IMR-90 (cell line): ENCODE data around the gene TRIM24. TPM values are rescaled to one million over a fixed set of nuclear protein-coding genes. Genes with fewer than 3 reads are reported as not detected.

Experiments used
- ATAC-seq: fragments of 200-7000 bp; cut with Tn5 transposase; 2 replicates; pipeline ENCODE4 v1.9.1; 2020; ENCODE audit warnings: low read depth, mild to moderate bottlenecking, moderate library complexity
- BruUV-seq: library from RNA; stranded (reverse); fragments of 400-500 nt; replicated peaks from 2 replicates; lab custom pipeline; 2021; lab: Mats Ljungman, UMichigan
- CTCF ChIA-PET: fragments of 300-600 bp; formaldehyde crosslinking; extraction: SDS; loops from one replicate; lab custom pipeline; 2021; ENCODE audit warnings: antibody characterized with exemption; lab: Yijun Ruan, JAX
- POLR2A ChIA-PET: fragments of 300-600 bp; sonication (Branson Sonifier 250); formaldehyde crosslinking; loops from one replicate; lab custom pipeline; 2022; ENCODE audit warnings: antibody characterized with exemption; ENCODE audit not compliant: unreplicated experiment; lab: Charles Lee
- DNase-seq: peaks from one replicate; pipeline ENCODE4 v3.0.0; 2013
- H2AFZ ChIP-seq: replicated peaks from 2 replicates; pipeline ENCODE3; 2013; ENCODE audit warnings: low read length, mild to moderate bottlenecking; ENCODE audit not compliant: poor library complexity
- H2AK5ac ChIP-seq: 2 replicates; pipeline ENCODE4 v1.6.1; 2013; ENCODE audit warnings: low read depth, low read length, inconsistent platforms
- H2AK9ac ChIP-seq: replicated peaks from 2 replicates; pipeline ENCODE3; 2013; ENCODE audit warnings: mild to moderate bottlenecking, low read depth, low read length, moderate library complexity; ENCODE audit not compliant: poor library complexity
- H2BK120ac ChIP-seq: 2 replicates; pipeline ENCODE4 v1.6.1; 2013; ENCODE audit warnings: low read depth, low read length, inconsistent platforms
- H2BK15ac ChIP-seq: 3 replicates; pipeline ENCODE4 v1.6.1; 2013; ENCODE audit warnings: low read depth, low read length, inconsistent platforms
- H2BK20ac ChIP-seq: 2 replicates; pipeline ENCODE4 v1.6.1; 2013; ENCODE audit warnings: low read depth, mild to moderate bottlenecking, inconsistent platforms, low read length, moderate library complexity
- H2BK5ac ChIP-seq: 2 replicates; pipeline ENCODE4 v1.6.1; 2013; ENCODE audit warnings: mild to moderate bottlenecking, low read depth, low read length, inconsistent platforms; ENCODE audit not compliant: poor library complexity, severe bottlenecking
- H3K14ac ChIP-seq: replicated peaks from 2 replicates; pipeline ENCODE4 v1.6.1; 2013; ENCODE audit warnings: low read depth, low read length, inconsistent platforms
- H3K18ac ChIP-seq: 2 replicates; pipeline ENCODE4 v1.6.1; 2013; ENCODE audit warnings: low read depth, low read length, control low read depth
- H3K23ac ChIP-seq: 2 replicates; pipeline ENCODE4 v1.6.1; 2013; ENCODE audit warnings: low read depth, low read length, inconsistent platforms
- H3K27ac ChIP-seq: 2 replicates; pipeline ENCODE4 v1.5.1; 2013; ENCODE audit warnings: mild to moderate bottlenecking, control low read depth, low read length; ENCODE audit not compliant: insufficient read depth
- H3K27me3 ChIP-seq: 2 replicates; pipeline ENCODE4 v1.6.1; 2013; ENCODE audit warnings: low read length; ENCODE audit not compliant: control insufficient read depth, insufficient read depth
- H3K36me3 ChIP-seq: 2 replicates; pipeline ENCODE4 v1.6.1; 2013; ENCODE audit warnings: low read length, mixed read lengths; ENCODE audit not compliant: control insufficient read depth, insufficient read depth
- H3K4ac ChIP-seq: 2 replicates; pipeline ENCODE4 v1.6.1; 2013; ENCODE audit warnings: low read depth, low read length, inconsistent platforms
- H3K4me1 ChIP-seq: 2 replicates; pipeline ENCODE4 v1.6.1; 2013; ENCODE audit warnings: low read length, mixed read lengths; ENCODE audit not compliant: control insufficient read depth, insufficient read depth
- H3K4me2 ChIP-seq: 2 replicates; pipeline ENCODE4 v1.6.1; 2013; ENCODE audit warnings: low read depth, mild to moderate bottlenecking, control low read depth, low read length, moderate library complexity
- H3K4me3 ChIP-seq: 2 replicates; pipeline ENCODE4 v1.5.1; 2013; ENCODE audit warnings: low read depth, mild to moderate bottlenecking, control low read depth, low read length, moderate library complexity; ENCODE audit not compliant: insufficient read depth
- H3K56ac ChIP-seq: 2 replicates; pipeline ENCODE4 v1.6.1; 2013; ENCODE audit warnings: low read length, inconsistent platforms; ENCODE audit not compliant: insufficient read depth; ENCODE audit errors: extremely low read depth
- H3K79me1 ChIP-seq, 2 experiments: 2 replicates each; pipeline ENCODE4 v1.6.1; 2013; ENCODE audit warnings: low read length in 2 of 2, inconsistent platforms in 1 of 2, low read depth in 1 of 2
- H3K9ac ChIP-seq: 2 replicates; pipeline ENCODE4 v1.6.1; 2013; ENCODE audit warnings: low read depth, low read length, control low read depth
- H3K9me1 ChIP-seq: 2 replicates; pipeline ENCODE4 v1.6.1; 2013; ENCODE audit warnings: low read length, inconsistent platforms; ENCODE audit not compliant: insufficient read depth
- H3K9me3 ChIP-seq: 2 replicates; pipeline ENCODE4 v1.6.1; 2013; ENCODE audit warnings: low read length; ENCODE audit not compliant: control insufficient read depth, insufficient read depth
- H4K20me1 ChIP-seq: 2 replicates; pipeline ENCODE4 v1.6.1; 2013; ENCODE audit warnings: low read length, inconsistent platforms; ENCODE audit not compliant: insufficient read depth
- H4K5ac ChIP-seq: 2 replicates; pipeline ENCODE4 v1.6.1; 2013; ENCODE audit warnings: mild to moderate bottlenecking, low read depth, low read length, control low read depth
- H4K8ac ChIP-seq, 2 experiments: 2 replicates each; pipeline ENCODE4 v1.6.1; 2013; ENCODE audit warnings: low read depth in 2 of 2, low read length in 2 of 2, control low read depth in 1 of 2, inconsistent platforms in 1 of 2
- H4K91ac ChIP-seq: 2 replicates; pipeline ENCODE4 v1.6.1; 2013; ENCODE audit warnings: low read depth, low read length, inconsistent platforms; ENCODE audit not compliant: insufficient read depth
- BHLHE40 ChIP-seq: fragments of 150-350 bp; IDR thresholded peaks from 2 replicates; pipeline ENCODE4 v1.6.1; 2016; ENCODE audit warnings: mild to moderate bottlenecking, low read depth, low read length
- CEBPB ChIP-seq: IDR thresholded peaks from 2 replicates; pipeline ENCODE4 v1.6.1; 2012; ENCODE audit warnings: low read depth, low read length, improper control_type of control experiment
- CTCF ChIP-seq: conservative IDR thresholded peaks from 2 replicates; pipeline ENCODE4 v1.5.1; 2012; ENCODE audit warnings: mild to moderate bottlenecking, low read depth, low read length, improper control_type of control experiment
- MAZ ChIP-seq: IDR thresholded peaks from 2 replicates; pipeline ENCODE4 v1.6.1; 2012; ENCODE audit warnings: low read depth, mild to moderate bottlenecking, low read length, improper control_type of control experiment, moderate library complexity, borderline replicate concordance
- NFE2L2 ChIP-seq: fragments of 150-350 bp; IDR thresholded peaks from 2 replicates; pipeline ENCODE4 v1.6.1; 2016; ENCODE audit warnings: low read depth, mild to moderate bottlenecking, low read length
- RAD21 ChIP-seq: IDR thresholded peaks from 2 replicates; pipeline ENCODE4 v1.6.1; 2012; ENCODE audit warnings: low read length, improper control_type of control experiment
- RCOR1 ChIP-seq: IDR thresholded peaks from 2 replicates; pipeline ENCODE4 v1.6.1; 2012; ENCODE audit warnings: mild to moderate bottlenecking, low read length, improper control_type of control experiment; ENCODE audit not compliant: insufficient replicate concordance
- SMC3 ChIP-seq: fragments of 150-350 bp; IDR thresholded peaks from 2 replicates; pipeline ENCODE4 v1.6.1; 2016; ENCODE audit warnings: low read depth, mild to moderate bottlenecking, antibody characterized with exemption, low read length, moderate library complexity
- WGBS, 2 experiments: methylation state at CpG; one replicate each; pipeline versions ENCODE4 v1.1.5 to v1.1.7; 2013; ENCODE audit warnings: missing lambda C conversion rate in 2 of 2; ENCODE audit not compliant: insufficient read length in 1 of 2; ENCODE audit errors: extremely low coverage in 2 of 2; 5-methylcytosine and 5-hydroxymethylcytosine counted together
- dilution Hi-C: fragments of 300-500 bp; cut with HindIII; formaldehyde crosslinking; loops from one replicate; pipeline ENCODE4 v1.14.3; 2018; ENCODE audit warnings: low sequenced_read_pairs; ENCODE audit not compliant: unreplicated experiment
- in situ Hi-C: fragments of 300-500 bp; cut with MboI; formaldehyde crosslinking; loops from 3 replicates; pipeline ENCODE4 v1.14.3; 2019; ENCODE audit warnings: low sequenced_read_pairs, inconsistent platforms, mixed read lengths
- intact Hi-C: fragments of 100-400 bp; cut with micrococcal nuclease; formaldehyde crosslinking; loops from 2 replicates; pipeline ENCODE4 v1.10.0; 2022
- polyA plus RNA-seq, 3 experiments: library from polyadenylated mRNA; depleted of rRNA; stranded (reverse); fragments of >200 nt; gene quantifications; 2 replicates each; pipeline ENCODE4 v1.2.3, GENCODE V29; 2012; ENCODE audit warnings: low replicate concordance in 1 of 3
- total RNA-seq: library from RNA; depleted of rRNA; stranded (reverse); fragments of >200 nt; gene quantifications from 2 replicates; pipeline ENCODE4 v1.2.3, GENCODE V29; 2012
- TF ChIP-seq, protein P1 (sequence below): fragments of 150-350 bp; IDR thresholded peaks from 2 replicates; pipeline ENCODE4 v1.6.1; 2016; ENCODE audit warnings: low read depth, mild to moderate bottlenecking, low read length, moderate library complexity, borderline replicate concordance

Gene TRIM24
- total and polyA plus RNA-seq, 2 of the 4 experiments (the other 2 are of a cell fraction): 4.1 to 5.7 TPM

- CTCF ChIA-PET: interaction anchor here (1.1 kb wide), 1 partner anchor 9 kb away, joined by 5 read pairs; no protein-coding TSS in a partner anchor
- no peaks in the 10 kb centered on the region for H3K36me3 ChIP-seq
- H3K4me1 ChIP-seq: no peaks in the 10 kb centered on the region
- H3K27me3 ChIP-seq: no peaks in the 10 kb centered on the region
- H3K23ac ChIP-seq: no peak overlapping the region
- H2BK20ac ChIP-seq: no peak overlapping the region
- H3K79me1 ChIP-seq: no peaks in the 10 kb centered on the region
- no peaks in the 10 kb centered on the region for H4K20me1 ChIP-seq
- H3K4ac ChIP-seq: no peak overlapping the region
- H3K9me1 ChIP-seq: no peaks in the 10 kb centered on the region
- H4K91ac ChIP-seq: no peak overlapping the region
- H3K4me3 ChIP-seq: no peak overlapping the region
- POLR2A ChIA-PET: no interaction called here
- H4K8ac ChIP-seq: no peak overlapping the region
- H3K27ac ChIP-seq: no peak overlapping the region
- H3K9me3 ChIP-seq: no peaks in the 10 kb centered on the region; the same call in 1 of the 2 replicates
- no peak overlapping the region for H2AK9ac ChIP-seq
- dilution Hi-C loops (no loop called here), in situ Hi-C loops (no loop called here), intact Hi-C loops (no loop called here)
- no peak overlapping the region for H2BK120ac ChIP-seq
- H3K18ac ChIP-seq: no peak overlapping the region
- no peak overlapping the region for H2AFZ ChIP-seq
- ATAC-seq (no peak), DNase-seq (no peak)
- no peak overlapping the region for H3K4me2 ChIP-seq
- no peak overlapping the region for H3K56ac ChIP-seq
- H2AK5ac ChIP-seq: no peak overlapping the region
- WGBS, 2 experiments: 85% methylated on average over 6 of the region's 17 CpGs; no CpG with 5 or more reads in 1 of the 2 experiments
- no peak overlapping the region for H3K14ac ChIP-seq
- BruUV-seq: no TSS peak
- H4K5ac ChIP-seq: no peak overlapping the region
- H2BK5ac ChIP-seq: no peak overlapping the region
- no peak overlapping the region for H2BK15ac ChIP-seq
- no peak overlapping the region for H3K9ac ChIP-seq
- TF ChIP-seq MAZ (no peak), NFE2L2 (no peak), RAD21 (no peak), SMC3 (no peak), CTCF (no peak), RCOR1 (no peak), CEBPB (no peak), BHLHE40 (no peak)
- TF ChIP-seq, protein P1, sequence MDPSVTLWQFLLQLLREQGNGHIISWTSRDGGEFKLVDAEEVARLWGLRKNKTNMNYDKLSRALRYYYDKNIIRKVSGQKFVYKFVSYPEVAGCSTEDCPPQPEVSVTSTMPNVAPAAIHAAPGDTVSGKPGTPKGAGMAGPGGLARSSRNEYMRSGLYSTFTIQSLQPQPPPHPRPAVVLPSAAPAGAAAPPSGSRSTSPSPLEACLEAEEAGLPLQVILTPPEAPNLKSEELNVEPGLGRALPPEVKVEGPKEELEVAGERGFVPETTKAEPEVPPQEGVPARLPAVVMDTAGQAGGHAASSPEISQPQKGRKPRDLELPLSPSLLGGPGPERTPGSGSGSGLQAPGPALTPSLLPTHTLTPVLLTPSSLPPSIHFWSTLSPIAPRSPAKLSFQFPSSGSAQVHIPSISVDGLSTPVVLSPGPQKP: no peak
These were observed 19.6 kb upstream of the TRIM24 start for GRCh38 chr7:138440460-138440859.
